OCI-LY3 (cell line): ENCODE results near the gene SAMD4A.

ENCODE experiments used
- EZH2phosphoT487 ChIP-seq: fragments of 200-600 bp; shearing (Covaris generic); IDR thresholded peaks from 2 replicates; pipeline ENCODE4 v1.6.1; 2018; ENCODE audit warnings: antibody characterized with exemption, mixed run types, low read depth
- TF ChIP-seq, protein P1 (sequence below): fragments of 200-600, 300-600 bp; sonication (generic); IDR thresholded peaks from 2 replicates; pipeline ENCODE4 v1.5.1; 2014; ENCODE audit warnings: antibody characterized with exemption, low read length, low read depth

DNA sequence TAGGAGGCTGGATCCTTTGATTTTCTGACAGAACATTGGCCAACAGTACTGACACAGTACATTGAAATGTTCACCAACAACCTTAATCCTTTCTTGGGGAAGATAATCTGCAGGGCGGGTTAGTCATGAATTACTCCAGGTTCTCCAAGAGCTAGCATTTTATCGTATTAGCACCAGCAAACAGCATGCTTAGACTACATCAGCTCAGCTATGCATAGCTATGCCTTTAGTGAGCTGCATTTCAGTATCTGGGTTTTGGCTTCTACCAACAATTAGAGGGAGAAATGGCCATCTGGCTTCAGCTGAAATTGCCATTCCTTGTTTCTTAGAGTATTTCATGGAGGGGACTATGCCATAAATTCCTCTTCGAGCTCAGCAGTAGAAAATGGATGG lies 33.8 kb downstream of the SAMD4A start:
- TF ChIP-seq, protein P1, sequence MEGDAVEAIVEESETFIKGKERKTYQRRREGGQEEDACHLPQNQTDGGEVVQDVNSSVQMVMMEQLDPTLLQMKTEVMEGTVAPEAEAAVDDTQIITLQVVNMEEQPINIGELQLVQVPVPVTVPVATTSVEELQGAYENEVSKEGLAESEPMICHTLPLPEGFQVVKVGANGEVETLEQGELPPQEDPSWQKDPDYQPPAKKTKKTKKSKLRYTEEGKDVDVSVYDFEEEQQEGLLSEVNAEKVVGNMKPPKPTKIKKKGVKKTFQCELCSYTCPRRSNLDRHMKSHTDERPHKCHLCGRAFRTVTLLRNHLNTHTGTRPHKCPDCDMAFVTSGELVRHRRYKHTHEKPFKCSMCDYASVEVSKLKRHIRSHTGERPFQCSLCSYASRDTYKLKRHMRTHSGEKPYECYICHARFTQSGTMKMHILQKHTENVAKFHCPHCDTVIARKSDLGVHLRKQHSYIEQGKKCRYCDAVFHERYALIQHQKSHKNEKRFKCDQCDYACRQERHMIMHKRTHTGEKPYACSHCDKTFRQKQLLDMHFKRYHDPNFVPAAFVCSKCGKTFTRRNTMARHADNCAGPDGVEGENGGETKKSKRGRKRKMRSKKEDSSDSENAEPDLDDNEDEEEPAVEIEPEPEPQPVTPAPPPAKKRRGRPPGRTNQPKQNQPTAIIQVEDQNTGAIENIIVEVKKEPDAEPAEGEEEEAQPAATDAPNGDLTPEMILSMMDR = no peak
- TF ChIP-seq EZH2phosphoT487 = no peak
